ENCODE data around the gene ZFP36L2.

Gene ZFP36L2

DNA sequence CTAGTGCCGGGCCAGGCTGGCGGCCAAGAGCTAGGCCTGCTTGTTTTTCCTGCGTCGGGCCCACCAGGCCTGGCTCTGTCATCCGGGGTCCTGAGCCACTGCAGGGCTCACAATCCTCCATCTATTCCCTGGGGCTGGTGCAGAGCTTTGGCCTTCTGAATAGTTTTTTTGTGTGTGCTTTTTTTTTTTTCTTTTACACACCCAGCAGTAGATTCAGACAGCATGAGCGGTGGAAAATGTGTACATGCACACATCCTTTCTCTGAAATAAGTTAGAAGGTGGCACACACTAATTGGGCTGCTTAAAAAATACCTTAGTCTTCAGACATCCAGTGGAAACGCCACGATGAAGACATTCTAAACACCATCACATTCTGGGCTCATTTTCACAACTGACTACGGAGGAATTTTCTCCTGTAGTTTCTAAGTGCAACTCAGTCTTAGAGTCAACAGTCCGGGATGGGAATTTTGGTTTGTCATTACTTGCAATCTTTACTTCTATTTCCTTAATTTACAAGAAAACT is 6.1 kb downstream of the ZFP36L2 start:
- TF ChIP-seq, protein P1, sequence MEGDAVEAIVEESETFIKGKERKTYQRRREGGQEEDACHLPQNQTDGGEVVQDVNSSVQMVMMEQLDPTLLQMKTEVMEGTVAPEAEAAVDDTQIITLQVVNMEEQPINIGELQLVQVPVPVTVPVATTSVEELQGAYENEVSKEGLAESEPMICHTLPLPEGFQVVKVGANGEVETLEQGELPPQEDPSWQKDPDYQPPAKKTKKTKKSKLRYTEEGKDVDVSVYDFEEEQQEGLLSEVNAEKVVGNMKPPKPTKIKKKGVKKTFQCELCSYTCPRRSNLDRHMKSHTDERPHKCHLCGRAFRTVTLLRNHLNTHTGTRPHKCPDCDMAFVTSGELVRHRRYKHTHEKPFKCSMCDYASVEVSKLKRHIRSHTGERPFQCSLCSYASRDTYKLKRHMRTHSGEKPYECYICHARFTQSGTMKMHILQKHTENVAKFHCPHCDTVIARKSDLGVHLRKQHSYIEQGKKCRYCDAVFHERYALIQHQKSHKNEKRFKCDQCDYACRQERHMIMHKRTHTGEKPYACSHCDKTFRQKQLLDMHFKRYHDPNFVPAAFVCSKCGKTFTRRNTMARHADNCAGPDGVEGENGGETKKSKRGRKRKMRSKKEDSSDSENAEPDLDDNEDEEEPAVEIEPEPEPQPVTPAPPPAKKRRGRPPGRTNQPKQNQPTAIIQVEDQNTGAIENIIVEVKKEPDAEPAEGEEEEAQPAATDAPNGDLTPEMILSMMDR (IDR thresholded peaks at IDR 0.05): no peak
- Histone ChIP-seq H3K4me1 (peaks cover 40% of the 10 kb centered on the region), H3K9me3 (ENCODE audit: control insufficient read depth, low read length) (no peaks in the 10 kb centered on the region), H3K4me2 (ENCODE audit: low read length) (peak overlapping the region; percentile 98), H2AFZ (peak overlapping the region; percentile 95), H3K27me3 (ENCODE audit: control insufficient read depth, insufficient read depth, low read length) (no peaks in the 10 kb centered on the region), H3K36me3 (ENCODE audit: control insufficient read depth, insufficient read depth, low read length) (no peaks in the 10 kb centered on the region), H3K79me2 (no peaks in the 10 kb centered on the region), H3K27ac (peak overlapping the region; percentile 94), H3K4me3 (ENCODE audit: low read depth, low read length) (peak overlapping the region; percentile 73), H3K9ac (no peak overlapping the region)

DNA sequence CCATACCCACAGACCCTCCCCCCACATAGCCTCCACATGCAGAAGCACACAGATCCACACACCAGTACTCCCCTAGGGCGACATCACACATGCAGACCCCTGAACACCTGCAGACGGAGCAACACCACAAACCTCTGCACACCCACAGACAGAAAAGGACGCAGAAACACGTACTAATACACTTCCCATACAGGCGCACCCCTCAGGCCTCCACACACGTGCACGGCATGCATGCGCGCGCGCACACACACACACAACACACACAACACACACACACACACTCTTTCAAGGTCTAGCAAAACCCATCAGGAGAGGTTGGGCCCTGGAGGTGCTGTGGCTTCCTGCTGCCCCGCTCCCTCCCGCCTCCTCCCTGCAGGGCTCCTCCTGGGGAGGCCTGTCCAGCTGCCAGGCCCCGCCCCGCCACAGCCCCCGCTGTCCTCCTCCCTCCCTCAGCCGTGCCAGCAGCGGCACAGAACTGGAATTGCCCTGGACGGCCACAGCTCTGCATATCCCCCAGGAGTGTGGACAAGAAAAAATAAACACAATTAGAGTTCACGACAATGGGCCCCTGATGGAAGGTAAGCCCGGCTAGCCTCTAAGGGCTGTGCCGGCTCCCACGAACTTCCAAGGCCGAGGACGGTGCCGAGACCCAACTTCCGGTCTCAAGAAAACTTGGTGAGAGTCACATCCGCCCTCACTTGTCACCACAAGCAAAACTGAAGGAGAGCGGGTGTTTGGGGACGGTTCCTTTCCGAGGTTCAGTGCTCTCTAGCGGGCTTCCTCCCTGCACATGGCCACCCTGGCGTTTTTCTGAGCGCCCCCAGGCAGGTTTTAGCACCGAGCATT is 6.8 kb downstream of the ZFP36L2 start:
- H3K79me2 ChIP-seq: no peaks in the 10 kb centered on the region
- H3K9me3 ChIP-seq (ENCODE audit: control insufficient read depth, low read length): no peaks in the 10 kb centered on the region
- no peaks in the 10 kb centered on the region for H3K27me3 ChIP-seq (ENCODE audit: control insufficient read depth, insufficient read depth, low read length)
- peak overlapping the region; percentile 31 for H3K9ac ChIP-seq
- no peaks in the 10 kb centered on the region for H3K36me3 ChIP-seq (ENCODE audit: control insufficient read depth, insufficient read depth, low read length)
- peaks cover 40% of the 10 kb centered on the region for H3K4me1 ChIP-seq
- H2AFZ ChIP-seq: peak overlapping the region; percentile 95
- peak overlapping the region; percentile 94 for H3K27ac ChIP-seq
- H3K4me3 ChIP-seq (ENCODE audit: low read depth, low read length): peak overlapping the region; percentile 73
- H3K4me2 ChIP-seq (ENCODE audit: low read length): peak overlapping the region; percentile 98
- TF ChIP-seq, protein P1 (IDR thresholded peaks at IDR 0.05): peak; percentile 5

DNA sequence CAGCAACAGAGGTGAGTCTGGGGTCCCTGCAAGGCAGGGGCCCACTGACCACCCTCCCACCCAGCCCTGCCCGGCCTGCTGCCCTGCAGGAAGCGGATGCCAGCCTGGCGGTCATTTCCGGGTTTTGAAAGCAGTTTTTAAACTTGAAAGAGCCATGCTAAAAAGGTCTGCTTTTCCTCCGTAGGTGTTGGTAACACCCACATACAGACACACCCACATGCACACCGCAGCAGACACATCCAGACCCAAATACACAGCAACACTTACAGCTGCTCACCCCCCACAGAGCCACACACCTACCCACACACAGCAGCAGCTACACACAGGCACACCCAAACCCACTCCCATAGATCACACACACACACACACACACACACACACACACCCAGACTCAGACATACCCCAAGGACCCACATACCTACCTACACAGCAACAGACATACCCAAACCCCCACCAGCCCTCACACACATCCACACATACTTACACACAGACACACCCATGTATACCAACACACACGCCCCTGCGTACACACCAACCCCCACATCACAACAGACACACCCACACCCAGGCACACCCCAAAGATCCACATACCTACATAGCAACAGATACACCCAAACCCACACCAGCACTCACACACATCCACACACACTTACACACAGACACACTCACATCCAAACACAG is 7.6 kb downstream of the ZFP36L2 start:
- Histone ChIP-seq H3K4me1 (peaks cover 40% of the 10 kb centered on the region), H2AFZ (peak overlapping the region; percentile 95), H3K27ac (peak overlapping the region; percentile 94), H3K4me3 (ENCODE audit: low read depth, low read length) (peak overlapping the region; percentile 73), H3K36me3 (ENCODE audit: control insufficient read depth, insufficient read depth, low read length) (no peaks in the 10 kb centered on the region), H3K9me3 (ENCODE audit: control insufficient read depth, low read length) (no peaks in the 10 kb centered on the region), H3K9ac (no peak overlapping the region), H3K79me2 (no peaks in the 10 kb centered on the region), H3K4me2 (ENCODE audit: low read length) (peak overlapping the region; percentile 98), H3K27me3 (ENCODE audit: control insufficient read depth, insufficient read depth, low read length) (no peaks in the 10 kb centered on the region)
- TF ChIP-seq, protein P1 (IDR thresholded peaks at IDR 0.05): no peak

DNA sequence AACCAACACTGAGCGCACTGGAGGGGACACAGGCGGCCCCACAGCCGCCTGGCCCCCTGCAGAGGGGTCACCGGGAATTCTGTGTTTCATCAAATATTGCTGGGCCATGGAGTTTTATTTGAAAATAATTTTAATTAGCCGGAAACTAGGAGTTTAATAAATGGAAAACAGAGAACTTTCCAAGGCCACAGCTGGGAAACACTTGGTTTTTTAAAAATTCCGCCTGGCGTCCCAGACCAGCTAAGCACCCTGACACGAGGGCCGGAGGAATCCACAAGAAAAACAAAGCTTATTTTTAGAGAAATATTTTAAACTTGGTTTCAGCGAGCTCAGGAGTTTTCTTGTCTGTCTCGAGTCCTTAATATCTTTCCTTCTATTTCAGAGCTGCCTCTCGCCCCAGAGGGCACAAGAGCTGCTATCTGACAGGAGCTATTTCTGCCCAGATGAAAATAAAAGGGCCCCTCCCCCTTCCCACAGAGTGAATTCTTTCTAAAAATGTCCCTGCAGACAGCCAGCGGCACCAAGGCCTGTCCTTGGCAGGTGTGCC is 8.2 kb downstream of the ZFP36L2 start:
- Histone ChIP-seq H3K4me1 (peaks cover 40% of the 10 kb centered on the region), H3K9me3 (ENCODE audit: control insufficient read depth, low read length) (no peaks in the 10 kb centered on the region), H3K9ac (no peak overlapping the region), H3K36me3 (ENCODE audit: control insufficient read depth, insufficient read depth, low read length) (no peaks in the 10 kb centered on the region), H3K79me2 (no peaks in the 10 kb centered on the region), H3K27me3 (ENCODE audit: control insufficient read depth, insufficient read depth, low read length) (no peaks in the 10 kb centered on the region), H3K4me2 (ENCODE audit: low read length) (peak overlapping the region; percentile 40), H3K27ac (peak overlapping the region; percentile 94), H2AFZ (peak overlapping the region; percentile 95), H3K4me3 (ENCODE audit: low read depth, low read length) (peak overlapping the region; percentile 36)
- TF ChIP-seq, protein P1 (IDR thresholded peaks at IDR 0.05): no peak

Data from parathyroid adenoma (tissue), 2 donors.